AG04450 (cell line): ENCODE measurements around the gene ADAM22. TPM values are rescaled to one million over a fixed set of nuclear protein-coding genes. Genes with fewer than 3 reads are reported as not detected.

ENCODE experiments used
- CTCF ChIA-PET: fragments of 300-600, 350-600 bp; formaldehyde crosslinking; extraction: SDS; loops from one replicate; lab custom pipeline; 2022; ENCODE audit warnings: antibody characterized with exemption, inconsistent platforms; lab: Charles Lee
- POLR2A ChIA-PET: fragments of 350-600 bp; formaldehyde crosslinking; extraction: SDS; loops from one replicate; lab custom pipeline; 2021; ENCODE audit warnings: antibody characterized with exemption, inconsistent platforms; lab: Yijun Ruan, JAX
- DNase-seq: peaks from one replicate; pipeline ENCODE4 v3.0.0-alpha.2; 2011; ENCODE audit warnings: low read depth, low spot score
- H3K27ac ChIP-seq: one replicate; pipeline ENCODE4 v1.5.1; 2012; ENCODE audit warnings: low read depth, low read length, control low read depth
- H3K27me3 ChIP-seq: one replicate; pipeline ENCODE4 v1.6.0; 2012; ENCODE audit warnings: low read length; ENCODE audit not compliant: control insufficient read depth, insufficient read depth
- H3K4me3 ChIP-seq: 2 replicates; pipeline ENCODE4 v1.5.1; 2011; ENCODE audit warnings: mild to moderate bottlenecking, low read depth, low read length, control low read depth
- H3K9me3 ChIP-seq: 2 replicates; pipeline ENCODE4 v1.5.1; 2012; ENCODE audit warnings: low read length; ENCODE audit not compliant: control insufficient read depth, insufficient read depth
- CTCF ChIP-seq: IDR thresholded peaks from 2 replicates; pipeline ENCODE4 v1.5.1; 2011; ENCODE audit warnings: low read depth, low read length, control low read depth, inconsistent platforms
- polyA plus RNA-seq: library from polyadenylated mRNA; depleted of rRNA; stranded (reverse); fragments of >200 nt; gene quantifications from 2 replicates; pipeline ENCODE4 v1.2.3, GENCODE V29; 2011

The ADAM22 gene
- polyA plus RNA-seq, 1 experiment, result 0.33 TPM

GRCh38 chr7:88176190-88176589 is 242.1 kb downstream of the ADAM22 start:
- Histone ChIP-seq H3K4me3 (no peak overlapping the region), H3K9me3 (no peaks in the 10 kb centered on the region), H3K27me3 (no peaks in the 10 kb centered on the region), H3K27ac (no peak overlapping the region)
- no peak for DNase-seq
- CTCF ChIA-PET, result no interaction called here
- POLR2A ChIA-PET, result no interaction called here
- no peak for TF ChIP-seq CTCF

- TF ChIP-seq CTCF, result no peak
- POLR2A ChIA-PET, result no interaction called here
- no peak for DNase-seq
- CTCF ChIA-PET, result no interaction called here
- Histone ChIP-seq H3K9me3 (no peaks in the 10 kb centered on the region), H3K27ac (no peak overlapping the region), H3K27me3 (no peaks in the 10 kb centered on the region), H3K4me3 (no peak overlapping the region)
Observed at GRCh38 chr7:88183051-88183450, 249.0 kb downstream of the ADAM22 start.

GRCh38 chr7:88184848-88185304 is 250.8 kb downstream of the ADAM22 start:
- no peak for TF ChIP-seq CTCF
- Histone ChIP-seq H3K27ac (no peak overlapping the region), H3K27me3 (no peaks in the 10 kb centered on the region), H3K9me3 (no peaks in the 10 kb centered on the region), H3K4me3 (no peak overlapping the region)
- ChIA-PET POLR2A (no interaction called here), CTCF (interaction anchor here (2.8 kb wide), 1 partner anchor 15 kb away, joined by 12 read pairs; no protein-coding TSS in a partner anchor)
- no peak for DNase-seq

GRCh38 chr7:88185650-88186049 is 251.6 kb downstream of the ADAM22 start:
- DNase-seq, result no peak
- Histone ChIP-seq H3K9me3 (no peaks in the 10 kb centered on the region), H3K4me3 (no peak overlapping the region), H3K27me3 (no peaks in the 10 kb centered on the region), H3K27ac (no peak overlapping the region)
- no peak for TF ChIP-seq CTCF
- POLR2A ChIA-PET, result no interaction called here
- CTCF ChIA-PET, result interaction anchor here (2.8 kb wide), 1 partner anchor 16 kb away, joined by 12 read pairs; no protein-coding TSS in a partner anchor

- POLR2A ChIA-PET, result no interaction called here
- H3K27me3 ChIP-seq, result no peaks in the 10 kb centered on the region
- CTCF ChIA-PET, result interaction anchor here (1.0 kb wide), 1 partner anchor 23 kb away, joined by 3 read pairs; no protein-coding TSS in a partner anchor
- no peaks in the 10 kb centered on the region for H3K9me3 ChIP-seq
- no peak overlapping the region for H3K4me3 ChIP-seq
- TF ChIP-seq CTCF, result no peak
- no peak for DNase-seq
- no peak overlapping the region for H3K27ac ChIP-seq
Observed at GRCh38 chr7:88191911-88192310, 257.9 kb downstream of the ADAM22 start.
